ENCODE results near the gene ABCC1.

DNA sequence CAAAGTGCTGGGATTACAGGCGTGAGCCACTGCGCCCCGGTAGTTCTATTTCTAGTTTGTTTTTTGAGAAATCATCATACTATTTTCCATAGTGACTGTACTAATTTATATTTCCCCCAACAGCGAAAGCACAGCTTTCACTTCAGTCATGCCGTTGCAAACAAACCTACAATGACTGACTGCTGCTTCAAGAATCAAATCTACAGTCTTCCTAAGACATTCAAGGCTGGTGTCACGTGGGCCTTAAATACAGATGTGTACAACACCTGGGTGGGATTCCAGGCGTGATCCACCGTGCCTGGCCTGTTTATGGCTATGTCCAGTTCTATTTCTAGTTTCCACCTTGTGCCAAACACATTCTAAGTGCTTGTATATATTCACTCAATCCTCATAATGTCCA lies 201.9 kb downstream of the ABCC1 start:
- TF ChIP-seq CTCF (conservative IDR thresholded peaks at IDR 0.05; ENCODE audit: low read depth, low read length) (no peak), EZH2phosphoT487 (IDR thresholded peaks at IDR 0.05; ENCODE audit: borderline replicate concordance, low read length) (no peak)

All from PC-3 (cell line).